Muscle layer of colon (tissue), 2 donors: ENCODE measurements around the gene NUP93.
"Not testable (repeated sequence)": the region's sequence is repeated elsewhere in the genome, so short reads cannot be mapped to it uniquely, and the experiment has no call there.

Experiments
- H3K27ac ChIP-seq: one replicate; pipeline ENCODE4 v1.7.0; 2013; ENCODE audit warnings: low read depth, mild to moderate bottlenecking, low read length, moderate library complexity
- H3K27me3 ChIP-seq, 2 donors: one replicate each; pipeline ENCODE4 v1.7.0; 2013; ENCODE audit warnings: low read length in 2 of 2, mild to moderate bottlenecking in 2 of 2; ENCODE audit not compliant: insufficient read depth in 2 of 2, control insufficient read depth in 1 of 2
- H3K36me3 ChIP-seq: one replicate; pipeline ENCODE4 v1.7.0; 2013; ENCODE audit warnings: mild to moderate bottlenecking, low read length; ENCODE audit not compliant: insufficient read depth
- H3K4me1 ChIP-seq: one replicate; pipeline ENCODE4 v1.7.0; 2013; ENCODE audit warnings: mild to moderate bottlenecking, low read length; ENCODE audit not compliant: insufficient read depth
- H3K4me3 ChIP-seq, 2 donors: one replicate each; pipeline ENCODE4 v1.7.0; 2013; ENCODE audit warnings: low read length in 2 of 2, low read depth in 1 of 2, mild to moderate bottlenecking in 1 of 2, moderate library complexity in 1 of 2
- H3K9ac ChIP-seq: one replicate; pipeline ENCODE4 v1.7.0; 2013; ENCODE audit warnings: low read length
- H3K9me3 ChIP-seq: one replicate; pipeline ENCODE4 v1.7.0; 2013; ENCODE audit warnings: mild to moderate bottlenecking, low read length
- donor health status: abdominal sarcoma.
- donor health status: Adenocarcinoma of cecum.

The NUP93 gene

DNA sequence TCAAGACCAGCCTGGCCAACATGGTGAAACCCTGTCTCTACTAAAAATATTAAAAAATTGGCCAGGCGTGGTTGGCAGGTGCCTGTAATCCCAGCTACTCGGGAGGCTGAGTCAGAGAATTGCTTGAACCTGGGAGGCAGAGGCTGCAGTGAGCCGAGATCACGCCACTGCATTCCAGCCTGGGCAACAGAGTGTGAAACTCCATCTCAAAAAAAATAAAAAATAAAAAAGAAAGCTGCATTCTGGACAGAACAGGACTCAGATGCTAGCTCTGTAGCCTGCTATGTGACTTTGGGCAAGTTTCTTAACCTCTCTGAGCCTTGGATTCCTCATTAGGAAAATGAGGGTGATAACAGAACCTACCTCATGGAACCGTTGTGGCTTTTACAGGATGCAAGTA is 138.8 kb downstream of the NUP93 start:
- H3K4me1 ChIP-seq, H3K27me3 ChIP-seq, H3K9me3 ChIP-seq, H3K9ac ChIP-seq, H3K27ac ChIP-seq, H3K4me3 ChIP-seq, H3K36me3 ChIP-seq: not testable (repeated sequence)

GRCh38 chr16:56869513-56870275 is 139.8 kb downstream of the NUP93 start:
- no peaks in the 10 kb centered on the region for H3K36me3 ChIP-seq
- H3K4me3 ChIP-seq, result no peak overlapping the region
- H3K9ac ChIP-seq, result no peak overlapping the region
- H3K27ac ChIP-seq, result no peak overlapping the region
- H3K4me1 ChIP-seq, result peaks cover 7% of the 10 kb centered on the region
- no peaks in the 10 kb centered on the region for H3K27me3 ChIP-seq
- no peaks in the 10 kb centered on the region for H3K9me3 ChIP-seq

- no peaks in the 10 kb centered on the region for H3K9me3 ChIP-seq
- H3K4me1 ChIP-seq, result peaks cover 7% of the 10 kb centered on the region
- H3K4me3 ChIP-seq, result no peak overlapping the region
- no peak overlapping the region for H3K27ac ChIP-seq
- H3K36me3 ChIP-seq, result no peaks in the 10 kb centered on the region
- H3K27me3 ChIP-seq, result no peaks in the 10 kb centered on the region
- H3K9ac ChIP-seq, result no peak overlapping the region
These were observed 140.5 kb downstream of the NUP93 start for GRCh38 chr16:56870276-56870888.

- no peak overlapping the region for H3K27ac ChIP-seq
These were observed 141.3 kb downstream of the NUP93 start for GRCh38 chr16:56871172-56871593.

DNA sequence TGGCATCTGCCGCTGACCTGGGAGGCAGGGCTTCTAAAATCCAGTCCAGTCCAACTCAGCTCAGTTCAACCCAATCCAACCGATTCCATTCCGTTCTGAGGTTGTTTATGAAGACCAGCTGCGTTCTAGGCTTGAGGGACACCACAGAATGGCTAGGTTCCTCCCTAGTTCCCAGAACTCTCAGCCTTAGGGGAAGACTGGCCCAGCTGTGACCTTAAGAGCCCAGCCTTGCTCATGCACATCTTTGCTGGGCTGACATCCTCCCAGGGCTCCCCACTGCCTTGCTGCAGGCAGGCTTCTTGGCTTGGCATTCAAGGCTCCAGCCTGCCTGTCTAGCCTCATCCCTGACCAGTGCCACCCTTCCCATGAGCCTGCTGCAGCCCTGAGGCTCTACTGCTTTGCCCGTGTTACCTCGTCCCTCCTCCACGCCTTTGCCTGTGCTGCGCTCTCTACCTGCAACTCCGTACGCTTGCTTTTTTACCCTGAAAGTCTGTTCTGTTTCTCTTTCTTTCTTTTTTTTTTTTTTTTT is 143.0 kb downstream of the NUP93 start:
- no peaks in the 10 kb centered on the region for H3K27me3 ChIP-seq
- no peak overlapping the region for H3K27ac ChIP-seq
- no peaks in the 10 kb centered on the region for H3K4me1 ChIP-seq
- no peak overlapping the region for H3K4me3 ChIP-seq
- no peaks in the 10 kb centered on the region for H3K36me3 ChIP-seq
- H3K9ac ChIP-seq, result no peak overlapping the region
- H3K9me3 ChIP-seq, result no peaks in the 10 kb centered on the region

More at GRCh38 chr16:56871172-56871593, 141.3 kb downstream of the NUP93 start:
- no peak overlapping the region for H3K9ac ChIP-seq
- H3K9me3 ChIP-seq, result no peaks in the 10 kb centered on the region
- no peaks in the 10 kb centered on the region for H3K27me3 ChIP-seq
- no peaks in the 10 kb centered on the region for H3K36me3 ChIP-seq
- H3K4me1 ChIP-seq, result peaks cover 7% of the 10 kb centered on the region
- H3K4me3 ChIP-seq, result no peak overlapping the region

DNA sequence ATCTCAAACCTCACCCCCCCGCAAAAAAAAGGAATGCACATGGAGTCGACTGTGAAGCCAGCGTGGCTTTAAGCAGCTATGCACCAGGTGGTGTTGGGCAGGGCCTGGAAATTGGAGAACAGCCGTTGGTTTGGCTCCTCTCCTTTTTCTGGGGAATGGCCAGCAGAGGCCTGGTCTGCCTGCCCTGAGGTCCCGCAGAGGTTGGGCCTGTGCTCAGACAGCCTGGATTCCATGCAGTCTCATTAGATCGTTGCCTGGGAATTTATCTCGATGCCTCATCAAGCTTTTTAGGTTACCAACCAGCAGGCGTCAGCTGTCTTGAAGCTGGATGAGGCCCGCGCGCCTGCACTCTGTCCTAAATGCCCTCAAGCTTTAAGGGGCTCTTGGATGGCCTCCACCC is 144.9 kb downstream of the NUP93 start:
- Histone ChIP-seq H3K27me3 (no peaks in the 10 kb centered on the region), H3K27ac (no peak overlapping the region), H3K4me1 (no peaks in the 10 kb centered on the region), H3K9me3 (no peaks in the 10 kb centered on the region), H3K9ac (no peak overlapping the region), H3K4me3 (no peak overlapping the region), H3K36me3 (no peaks in the 10 kb centered on the region)

DNA sequence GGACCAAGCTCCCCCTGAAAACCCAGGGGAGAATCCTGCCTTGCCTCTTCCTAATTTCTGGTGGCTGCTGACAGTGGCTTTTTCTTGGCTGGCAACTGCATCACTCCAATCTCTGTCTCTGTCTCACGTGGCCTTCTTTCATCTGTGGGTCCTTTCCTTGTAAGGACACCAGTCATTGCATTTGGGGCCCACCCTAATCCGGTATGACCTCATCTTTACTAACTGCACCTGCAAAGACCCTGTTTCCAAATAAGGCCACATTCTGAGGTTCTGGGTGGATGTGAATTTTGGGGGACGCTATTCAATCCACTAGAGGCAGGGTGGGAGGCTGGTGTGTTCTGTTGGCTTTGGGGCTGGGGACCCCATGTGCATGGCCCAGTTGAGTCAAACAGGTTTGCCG is 146.1 kb downstream of the NUP93 start:
- Histone ChIP-seq H3K27ac (no peak overlapping the region), H3K36me3 (no peaks in the 10 kb centered on the region), H3K27me3 (no peaks in the 10 kb centered on the region), H3K4me1 (no peaks in the 10 kb centered on the region), H3K4me3 (no peak overlapping the region), H3K9me3 (no peaks in the 10 kb centered on the region), H3K9ac (no peak overlapping the region)

- Histone ChIP-seq H3K9me3 (no peaks in the 10 kb centered on the region), H3K36me3 (no peaks in the 10 kb centered on the region), H3K9ac (no peak overlapping the region), H3K27me3 (no peaks in the 10 kb centered on the region), H3K27ac (no peak overlapping the region), H3K4me3 (no peak overlapping the region), H3K4me1 (no peaks in the 10 kb centered on the region)
These were observed 147.7 kb downstream of the NUP93 start for GRCh38 chr16:56877486-56878182.

DNA sequence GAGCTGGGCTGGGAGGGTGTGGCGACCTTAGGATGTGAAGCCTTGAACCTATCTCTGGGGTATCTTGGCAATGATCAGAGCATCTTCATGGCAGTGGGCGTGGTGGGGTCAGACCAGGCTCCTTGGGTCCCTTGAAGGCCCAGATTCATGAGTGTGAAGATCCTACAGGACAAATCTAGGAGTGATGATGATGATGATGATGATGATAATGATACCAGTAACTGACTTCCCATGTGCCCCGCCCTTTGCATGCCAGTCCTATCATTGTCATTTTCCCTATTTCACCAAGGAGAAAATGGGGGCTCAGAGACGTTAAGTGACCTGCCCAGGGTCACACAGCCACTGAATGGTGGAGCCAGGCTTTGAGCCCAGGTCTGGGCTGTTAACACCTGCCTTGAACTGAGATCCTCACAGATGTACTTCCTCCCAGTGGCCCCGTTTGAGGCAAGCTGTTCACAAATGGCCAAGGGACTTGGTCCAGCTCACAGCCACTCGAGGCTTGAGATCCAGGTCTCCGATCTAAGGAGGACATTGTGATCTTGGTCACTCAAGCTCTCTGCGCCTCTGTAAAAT is 148.4 kb downstream of the NUP93 start:
- H3K27me3 ChIP-seq, result no peaks in the 10 kb centered on the region
- H3K4me3 ChIP-seq, result no peak overlapping the region
- no peaks in the 10 kb centered on the region for H3K4me1 ChIP-seq
- no peak overlapping the region for H3K27ac ChIP-seq
- no peak overlapping the region for H3K9ac ChIP-seq
- H3K36me3 ChIP-seq, result no peaks in the 10 kb centered on the region
- H3K9me3 ChIP-seq, result no peaks in the 10 kb centered on the region

DNA sequence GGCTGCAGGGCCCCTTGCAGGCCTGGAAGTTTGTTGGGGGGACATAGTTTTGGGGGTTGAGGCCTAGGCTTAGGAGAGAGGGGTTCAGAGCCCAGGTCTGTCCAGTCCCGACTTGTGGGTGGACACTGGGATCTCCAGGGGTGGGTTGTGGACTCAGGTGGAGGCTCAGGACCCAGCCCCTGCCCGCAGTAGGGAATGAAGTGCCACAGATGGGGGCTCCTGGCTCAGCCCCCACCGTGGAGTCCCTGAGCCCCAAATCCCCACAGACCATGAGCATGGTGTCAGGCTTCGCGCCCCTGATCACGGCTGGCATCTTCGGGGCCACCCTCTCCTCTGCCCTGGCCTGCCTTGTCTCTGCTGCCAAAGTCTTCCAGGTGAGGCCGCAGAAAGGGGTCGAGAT is 149.3 kb downstream of the NUP93 start:
- Histone ChIP-seq H3K4me1 (no peaks in the 10 kb centered on the region), H3K36me3 (no peaks in the 10 kb centered on the region), H3K4me3 (no peak overlapping the region), H3K27ac (no peak overlapping the region), H3K9me3 (no peaks in the 10 kb centered on the region), H3K9ac (no peak overlapping the region), H3K27me3 (no peaks in the 10 kb centered on the region)

DNA sequence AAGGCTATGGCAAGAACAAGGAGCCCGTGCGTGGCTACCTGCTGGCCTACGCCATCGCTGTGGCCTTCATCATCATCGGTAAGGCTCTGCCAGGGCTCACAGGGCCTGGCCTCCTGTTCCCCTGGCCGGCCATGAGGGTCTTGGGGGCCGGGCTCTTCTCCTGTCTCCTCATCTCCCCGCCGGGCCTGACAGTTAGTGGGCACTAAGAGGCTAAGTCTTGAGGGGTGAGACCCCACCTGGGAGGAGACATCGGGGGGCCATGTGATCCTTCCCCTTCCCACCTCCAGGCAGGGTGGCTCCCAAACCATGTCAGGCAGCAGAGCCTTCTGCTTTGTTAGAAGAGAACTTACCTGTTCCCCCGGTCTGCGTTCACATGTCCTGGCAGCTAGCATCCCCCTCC is 150.2 kb downstream of the NUP93 start:
- H3K4me3 ChIP-seq, result no peak overlapping the region
- H3K9me3 ChIP-seq, result no peaks in the 10 kb centered on the region
- no peaks in the 10 kb centered on the region for H3K27me3 ChIP-seq
- no peak overlapping the region for H3K9ac ChIP-seq
- no peaks in the 10 kb centered on the region for H3K36me3 ChIP-seq
- H3K4me1 ChIP-seq, result no peaks in the 10 kb centered on the region
- no peak overlapping the region for H3K27ac ChIP-seq
